Loucy (cell line): ENCODE data around the gene FLT4.

Experiments used
- H2AFZ ChIP-seq: fragments of 200-600 bp; sonication (generic); 2 replicates; pipeline ENCODE4 v1.6.0; 2016; ENCODE audit warnings: antibody characterized with exemption, mild to moderate bottlenecking, low read length, moderate library complexity
- H3F3A ChIP-seq: fragments of 200-600 bp; 2 replicates; pipeline ENCODE4 v1.6.0; 2016; ENCODE audit warnings: antibody characterized with exemption, low read depth, mild to moderate bottlenecking
- H3K27me3 ChIP-seq: fragments of 200-600 bp; sonication (generic); 2 replicates; pipeline ENCODE4 v1.6.1; 2014; ENCODE audit warnings: low read length, mild to moderate bottlenecking; ENCODE audit not compliant: insufficient read depth, poor library complexity, severe bottlenecking
- H3K36me3 ChIP-seq: fragments of 200-600 bp; sonication (generic); 2 replicates; pipeline ENCODE4 v1.6.1; 2016; ENCODE audit warnings: low read length; ENCODE audit not compliant: insufficient read depth
- H3K4me1 ChIP-seq: fragments of 200-600 bp; sonication (generic); 2 replicates; pipeline ENCODE4 v1.5.1; 2014; ENCODE audit warnings: low read length, mild to moderate bottlenecking; ENCODE audit not compliant: insufficient read depth, poor library complexity, severe bottlenecking
- H3K4me2 ChIP-seq: fragments of 200-600 bp; sonication (generic); 2 replicates; pipeline ENCODE4 v1.6.0; 2014; ENCODE audit warnings: antibody characterized with exemption, low read length, low read depth, mild to moderate bottlenecking; ENCODE audit not compliant: poor library complexity, severe bottlenecking
- H3K4me3 ChIP-seq: fragments of 200-600 bp; sonication (generic); 2 replicates; pipeline ENCODE4 v1.5.1; 2014; ENCODE audit warnings: low read length, mild to moderate bottlenecking, mixed read lengths; ENCODE audit not compliant: poor library complexity, severe bottlenecking
- H3K79me2 ChIP-seq: fragments of 200-600 bp; sonication (generic); 2 replicates; pipeline ENCODE4 v1.6.1; 2014; ENCODE audit warnings: low read length; ENCODE audit not compliant: insufficient read depth
- H3K9ac ChIP-seq: fragments of 200-600 bp; sonication (generic); 2 replicates; pipeline ENCODE4 v1.6.0; 2014; ENCODE audit warnings: mild to moderate bottlenecking, low read depth, low read length, moderate library complexity; ENCODE audit not compliant: poor library complexity, severe bottlenecking
- H3K9me2 ChIP-seq: fragments of 200-600 bp; sonication (generic); replicated peaks from 2 replicates; pipeline ENCODE4 v1.6.1; 2016; ENCODE audit warnings: low read depth, low read length, mixed read lengths
- H3K9me3 ChIP-seq: fragments of 200-600 bp; sonication (generic); 2 replicates; pipeline ENCODE4 v1.6.1; 2014; ENCODE audit warnings: mild to moderate bottlenecking, antibody characterized with exemption, low read length, low read depth; ENCODE audit not compliant: insufficient read depth
- H4K20me1 ChIP-seq: fragments of 200-600 bp; sonication (generic); 2 replicates; pipeline ENCODE4 v1.6.0; 2014; ENCODE audit warnings: antibody characterized with exemption, low read length, mild to moderate bottlenecking; ENCODE audit not compliant: insufficient read depth, poor library complexity, severe bottlenecking
- EZH2phosphoT487 ChIP-seq: fragments of 200-600 bp; IDR thresholded peaks from 2 replicates; pipeline ENCODE4 v1.6.1; 2018; ENCODE audit warnings: antibody characterized with exemption, mild to moderate bottlenecking, moderate library complexity, borderline replicate concordance
- TF ChIP-seq, protein P1 (sequence below): fragments of 200-600 bp; sonication (generic); conservative IDR thresholded peaks from 2 replicates; pipeline ENCODE4 v1.5.1; 2014; ENCODE audit warnings: mild to moderate bottlenecking, antibody characterized with exemption, low read length

The FLT4 gene

DNA sequence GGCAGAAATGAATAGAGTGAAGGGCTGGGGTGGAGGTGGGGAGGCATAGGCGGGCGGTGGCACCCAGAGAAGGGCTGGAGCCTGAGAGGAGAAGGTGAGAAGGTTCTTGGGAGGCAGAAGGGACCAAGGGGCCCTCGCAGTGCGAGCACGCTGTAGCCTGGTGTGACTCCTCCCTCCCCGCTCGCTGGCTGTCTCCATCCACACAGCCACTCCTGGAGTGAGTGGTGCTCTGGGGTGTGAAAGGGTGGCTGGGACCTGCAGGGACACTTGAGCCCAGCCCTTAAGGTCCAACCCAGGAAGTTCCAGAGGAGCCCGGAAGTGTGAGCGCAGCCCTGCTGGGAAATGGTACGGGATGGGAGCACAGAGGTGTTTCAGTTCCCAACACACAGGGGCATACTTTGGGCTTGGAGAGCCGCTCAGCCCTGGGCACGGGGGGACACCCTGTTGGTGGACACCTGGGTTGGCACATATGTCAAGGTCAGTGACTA is 48.8 kb downstream of the FLT4 start:
- no peaks in the 10 kb centered on the region for H3K9me2 ChIP-seq
- no peak overlapping the region for H2AFZ ChIP-seq
- H3K4me3 ChIP-seq = no peak overlapping the region
- no peaks in the 10 kb centered on the region for H3K9me3 ChIP-seq
- no peaks in the 10 kb centered on the region for H3K36me3 ChIP-seq
- TF ChIP-seq, protein P1, sequence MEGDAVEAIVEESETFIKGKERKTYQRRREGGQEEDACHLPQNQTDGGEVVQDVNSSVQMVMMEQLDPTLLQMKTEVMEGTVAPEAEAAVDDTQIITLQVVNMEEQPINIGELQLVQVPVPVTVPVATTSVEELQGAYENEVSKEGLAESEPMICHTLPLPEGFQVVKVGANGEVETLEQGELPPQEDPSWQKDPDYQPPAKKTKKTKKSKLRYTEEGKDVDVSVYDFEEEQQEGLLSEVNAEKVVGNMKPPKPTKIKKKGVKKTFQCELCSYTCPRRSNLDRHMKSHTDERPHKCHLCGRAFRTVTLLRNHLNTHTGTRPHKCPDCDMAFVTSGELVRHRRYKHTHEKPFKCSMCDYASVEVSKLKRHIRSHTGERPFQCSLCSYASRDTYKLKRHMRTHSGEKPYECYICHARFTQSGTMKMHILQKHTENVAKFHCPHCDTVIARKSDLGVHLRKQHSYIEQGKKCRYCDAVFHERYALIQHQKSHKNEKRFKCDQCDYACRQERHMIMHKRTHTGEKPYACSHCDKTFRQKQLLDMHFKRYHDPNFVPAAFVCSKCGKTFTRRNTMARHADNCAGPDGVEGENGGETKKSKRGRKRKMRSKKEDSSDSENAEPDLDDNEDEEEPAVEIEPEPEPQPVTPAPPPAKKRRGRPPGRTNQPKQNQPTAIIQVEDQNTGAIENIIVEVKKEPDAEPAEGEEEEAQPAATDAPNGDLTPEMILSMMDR = no peak
- TF ChIP-seq EZH2phosphoT487 = no peak
- no peaks in the 10 kb centered on the region for H3K79me2 ChIP-seq
- H3K27me3 ChIP-seq = no peaks in the 10 kb centered on the region
- H3K9ac ChIP-seq = no peak overlapping the region
- H3K4me1 ChIP-seq = no peaks in the 10 kb centered on the region
- no peaks in the 10 kb centered on the region for H3F3A ChIP-seq
- no peak overlapping the region for H3K4me2 ChIP-seq
- H4K20me1 ChIP-seq = no peaks in the 10 kb centered on the region

- H3K27me3 ChIP-seq = no peaks in the 10 kb centered on the region
- H2AFZ ChIP-seq = no peak overlapping the region
- H3K79me2 ChIP-seq = no peaks in the 10 kb centered on the region
- H3K9ac ChIP-seq = no peak overlapping the region
- no peaks in the 10 kb centered on the region for H4K20me1 ChIP-seq
- no peaks in the 10 kb centered on the region for H3K36me3 ChIP-seq
- no peaks in the 10 kb centered on the region for H3F3A ChIP-seq
- no peaks in the 10 kb centered on the region for H3K4me1 ChIP-seq
- no peaks in the 10 kb centered on the region for H3K9me3 ChIP-seq
- H3K4me3 ChIP-seq = no peak overlapping the region
- TF ChIP-seq EZH2phosphoT487 = no peak
- TF ChIP-seq, protein P1 = no peak
- H3K9me2 ChIP-seq = no peaks in the 10 kb centered on the region
- H3K4me2 ChIP-seq = no peak overlapping the region
Observed at GRCh38 chr5:180599981-180600553, 49.3 kb downstream of the FLT4 start.

- Histone ChIP-seq H3K79me2 (no peaks in the 10 kb centered on the region), H3K4me3 (no peak overlapping the region), H3K27me3 (no peaks in the 10 kb centered on the region), H3K36me3 (no peaks in the 10 kb centered on the region), H3F3A (no peaks in the 10 kb centered on the region), H3K9ac (no peak overlapping the region), H3K9me2 (no peaks in the 10 kb centered on the region), H3K9me3 (no peaks in the 10 kb centered on the region), H3K4me1 (no peaks in the 10 kb centered on the region), H3K4me2 (no peak overlapping the region), H4K20me1 (no peaks in the 10 kb centered on the region), H2AFZ (no peak overlapping the region)
- TF ChIP-seq, protein P1 = no peak
- no peak for TF ChIP-seq EZH2phosphoT487
Observed at GRCh38 chr5:180599590-180599914, 49.8 kb downstream of the FLT4 start.
